ENCODE data around the gene CHTF18. TPM values are rescaled to one million over a fixed set of nuclear protein-coding genes. Genes with fewer than 3 reads are reported as not detected.

CHTF18 gene
- total and polyA plus RNA-seq, 9 of the 15 experiments (the other 6 are each of a cell fraction or from before 2014, with no cell fraction given), result 2.5 to 123 (median 17.0) TPM

GRCh38 chr16:831571-832413 is 43.4 kb downstream of the CHTF18 start:
- H3K27ac ChIP-seq (ENCODE audit: extremely low read depth, low read depth, low read length), result no peak overlapping the region
- no peaks in the 10 kb centered on the region for H4K20me1 ChIP-seq (replicated peaks; ENCODE audit: control insufficient read depth, insufficient read depth, low read length)
- intact Hi-C loops (cut with micrococcal nuclease), result no loop called here
- no peak overlapping the region for H2AFZ ChIP-seq (ENCODE audit: low read depth, low read length)
- H3K4me1 ChIP-seq (replicated peaks in 1 of 2; ENCODE audit: control insufficient read depth in 2 of 2, insufficient read depth in 2 of 2, low read length in 2 of 2), result peaks cover 0 to 28% of the 10 kb centered on the region in 2 experiments; a peak in 3 of 5 replicates
- no TSS peak for BruUV-seq (replicated peaks)
- H3K4me2 ChIP-seq (ENCODE audit: insufficient read depth, low read length), result no peak overlapping the region
- ChIA-PET CTCF (ENCODE audit: low intra/inter-chr PET ratio) (no interaction called here), POLR2A (interaction anchor here (1.0 kb wide), 1 partner anchor 17 kb away, joined by 3 read pairs; no protein-coding TSS in a partner anchor)
- FAIRE-seq (no peak), DNase-seq (ENCODE audit: extremely low read depth in 1 of 4, low spot score in 3 of 4) (peak in 2 of 4 experiments; percentile 33 to 34), ATAC-seq (no peak)
- H3K9me1 ChIP-seq (ENCODE audit: control insufficient read depth, insufficient read depth, low read length), result no peaks in the 10 kb centered on the region
- TF ChIP-seq NFIC (IDR thresholded peaks at IDR 0.05) (peak; percentile 58; the same call in 1 of the 2 replicates), ARID2 (IDR thresholded peaks at IDR 0.05) (no peak)
- H3K79me2 ChIP-seq (ENCODE audit: control insufficient read depth, insufficient read depth, low read length), result no peaks in the 10 kb centered on the region
- H3K9me3 ChIP-seq (replicated peaks; ENCODE audit: control insufficient read depth, insufficient read depth, low read depth, low read length), result peaks cover under 1% of the 10 kb centered on the region; the same call in 1 of the 2 replicates
- no peak overlapping the region for H3K4me3 ChIP-seq
- WGBS (ENCODE audit: insufficient coverage, low coverage, missing lambda C conversion rate), result 12% methylated on average over 22 of the region's 27 CpGs
- H3K36me3 ChIP-seq (ENCODE audit: control insufficient read depth, insufficient read depth, low read length), result no peaks in the 10 kb centered on the region
- H3K9ac ChIP-seq (ENCODE audit: insufficient read depth in 1 of 2, low read depth in 2 of 2, low read length in 2 of 2), result no peak overlapping the region
- H3K27me3 ChIP-seq (ENCODE audit: control insufficient read depth in 2 of 2, insufficient read depth in 2 of 2, low read length in 2 of 2), result peaks cover 46 to 72% of the 10 kb centered on the region in 2 experiments; a peak in 4 of 5 replicates
- in situ Hi-C loops (cut with MboI), result no loop called here

- FAIRE-seq (no peak), DNase-seq (ENCODE audit: extremely low read depth in 1 of 4, low spot score in 3 of 4) (peak in 1 of 4 experiments; percentile 36), ATAC-seq (no peak)
- Histone ChIP-seq H3K4me3 (no peak overlapping the region), H4K20me1 (replicated peaks; ENCODE audit: control insufficient read depth, insufficient read depth, low read length) (no peaks in the 10 kb centered on the region), H3K9me1 (ENCODE audit: control insufficient read depth, insufficient read depth, low read length) (no peaks in the 10 kb centered on the region), H3K36me3 (ENCODE audit: control insufficient read depth, insufficient read depth, low read length) (no peaks in the 10 kb centered on the region), H3K4me1 (replicated peaks in 1 of 2; ENCODE audit: control insufficient read depth in 2 of 2, insufficient read depth in 2 of 2, low read length in 2 of 2) (peaks cover 0 to 22% of the 10 kb centered on the region in 2 experiments; a peak in 3 of 5 replicates), H2AFZ (ENCODE audit: low read depth, low read length) (no peak overlapping the region), H3K9me3 (replicated peaks; ENCODE audit: control insufficient read depth, insufficient read depth, low read depth, low read length) (peaks cover 1% of the 10 kb centered on the region; the same call in 1 of the 2 replicates), H3K9ac (ENCODE audit: insufficient read depth in 1 of 2, low read depth in 2 of 2, low read length in 2 of 2) (no peak overlapping the region), H3K27me3 (ENCODE audit: control insufficient read depth in 2 of 2, insufficient read depth in 2 of 2, low read length in 2 of 2) (peaks cover 36 to 62% of the 10 kb centered on the region in 2 experiments; a peak in 4 of 5 replicates), H3K4me2 (ENCODE audit: insufficient read depth, low read length) (no peak overlapping the region), H3K79me2 (ENCODE audit: control insufficient read depth, insufficient read depth, low read length) (no peaks in the 10 kb centered on the region), H3K27ac (ENCODE audit: extremely low read depth, low read depth, low read length) (no peak overlapping the region)
- WGBS (ENCODE audit: insufficient coverage, low coverage, missing lambda C conversion rate), result 7% methylated on average over 27 of the region's 35 CpGs
- intact Hi-C loops (cut with micrococcal nuclease) (no loop called here), in situ Hi-C loops (cut with MboI) (no loop called here)
- ChIA-PET POLR2A (no interaction called here), CTCF (ENCODE audit: low intra/inter-chr PET ratio) (no interaction called here)
- BruUV-seq (replicated peaks), result no TSS peak
- TF ChIP-seq CHD4 (IDR thresholded peaks at IDR 0.05; ENCODE audit: insufficient read depth, insufficient replicate concordance, low read depth, low read length, poor library complexity, severe bottlenecking) (no peak), RFX5 (IDR thresholded peaks at IDR 0.05; ENCODE audit: low read depth, low read length) (no peak), L3MBTL2 (IDR thresholded peaks at IDR 0.05) (no peak), ZNF778 (CRISPR knock-in tag; IDR thresholded peaks at IDR 0.05) (no peak), FIP1L1 (IDR thresholded peaks at IDR 0.05; ENCODE audit: low read depth, low read length, poor library complexity, severe bottlenecking) (no peak), ZSCAN29 (IDR thresholded peaks at IDR 0.05) (no peak), TSHZ1 (CRISPR knock-in tag; IDR thresholded peaks at IDR 0.05) (no peak), ZNF263 (CRISPR knock-in tag; IDR thresholded peaks at IDR 0.05; ENCODE audit: borderline replicate concordance) (no peak)
Observed at GRCh38 chr16:832652-833336, 44.4 kb downstream of the CHTF18 start.
